SK-N-SH treated with all-trans-retinoic acid at 6 μM for 48 hours (cell line): ENCODE results near the gene LPIN1.
A peak's percentile ranks its signal among the peaks of the same experiment; 100 is the strongest.
"Not testable (repeated sequence)": the region's sequence is repeated elsewhere in the genome, so short reads cannot be mapped to it uniquely, and the experiment has no call there.

Experiments
- ATAC-seq: fragments of 200-7000 bp; cut with Tn5 transposase; 3 replicates; pipeline ENCODE4 v1.9.1; 2020; ENCODE audit warnings: mild to moderate bottlenecking, moderate library complexity
- ARNTL ChIP-seq: fragments of 450-650 bp; formaldehyde crosslinking; IDR thresholded peaks from 2 replicates; pipeline ENCODE4 v1.5.0; 2020; ENCODE audit warnings: low read depth, mild to moderate bottlenecking, moderate library complexity, borderline replicate concordance
- CSDC2 ChIP-seq: fragments of 250-450 bp; sonication (Bioruptor Pico); IDR thresholded peaks from 2 replicates; pipeline ENCODE4 v1.5.0; 2020; ENCODE audit warnings: mild to moderate bottlenecking, moderate library complexity
- CSRNP3 ChIP-seq: fragments of 250-450 bp; sonication (Bioruptor Pico); IDR thresholded peaks from 2 replicates; pipeline ENCODE4 v1.5.1; 2021; ENCODE audit warnings: mild to moderate bottlenecking, moderate library complexity
- ESRRG ChIP-seq: fragments of 250-450 bp; sonication (Bioruptor Pico); IDR thresholded peaks from 2 replicates; pipeline ENCODE4 v1.6.1; 2021; ENCODE audit warnings: mild to moderate bottlenecking
- GLIS3 ChIP-seq: fragments of 250-450 bp; sonication (Bioruptor Pico); IDR thresholded peaks from 2 replicates; pipeline ENCODE4 v1.5.0; 2020; ENCODE audit warnings: mild to moderate bottlenecking, moderate library complexity
- ISL1 ChIP-seq: fragments of 250-450 bp; sonication (Bioruptor Pico); IDR thresholded peaks from 2 replicates; pipeline ENCODE4 v2.1.2; 2022; ENCODE audit warnings: mild to moderate bottlenecking, moderate library complexity
- OSR1 ChIP-seq: fragments of 250-450 bp; sonication (Bioruptor Pico); IDR thresholded peaks from 2 replicates; pipeline ENCODE4 v1.8.0; 2022; ENCODE audit warnings: moderate library complexity, mild to moderate bottlenecking, inconsistent platforms
- PPARA ChIP-seq: fragments of 250-450 bp; sonication (Bioruptor Pico); IDR thresholded peaks from 2 replicates; pipeline ENCODE4 v1.5.0; 2020; ENCODE audit warnings: mild to moderate bottlenecking, borderline replicate concordance
- RARB ChIP-seq: fragments of 250-450 bp; sonication (Bioruptor Pico); IDR thresholded peaks from 2 replicates; pipeline ENCODE4 v1.8.0; 2021; ENCODE audit warnings: mild to moderate bottlenecking, moderate library complexity
- SNAI2 ChIP-seq: fragments of 250-450 bp; sonication (Bioruptor Pico); IDR thresholded peaks from 2 replicates; pipeline ENCODE4 v1.5.0; 2020; ENCODE audit warnings: mild to moderate bottlenecking, moderate library complexity
- TCF4 ChIP-seq: fragments of 250-450 bp; sonication (Bioruptor Pico); IDR thresholded peaks from 2 replicates; pipeline ENCODE4 v1.8.0; 2021; ENCODE audit warnings: mild to moderate bottlenecking, moderate library complexity, borderline replicate concordance
- TOX ChIP-seq: fragments of 250-450 bp; sonication (Bioruptor Pico); IDR thresholded peaks from 2 replicates; pipeline ENCODE4 v1.8.0; 2021; ENCODE audit warnings: mild to moderate bottlenecking, moderate library complexity, borderline replicate concordance
- ZC3H10 ChIP-seq: fragments of 250-450 bp; sonication (Bioruptor Pico); IDR thresholded peaks from 2 replicates; pipeline ENCODE4 v1.5.1; 2021; ENCODE audit warnings: mild to moderate bottlenecking, moderate library complexity
- ZFP30 ChIP-seq: fragments of 450-650 bp; formaldehyde crosslinking; IDR thresholded peaks from 2 replicates; pipeline ENCODE4 v1.5.0; 2022; ENCODE audit warnings: mild to moderate bottlenecking, moderate library complexity
- ZNF565 ChIP-seq: fragments of 450-650 bp; formaldehyde crosslinking; conservative IDR thresholded peaks from 2 replicates; pipeline ENCODE4 v1.5.0; 2020; ENCODE audit warnings: low read depth, mild to moderate bottlenecking, moderate library complexity
- ZNF70 ChIP-seq: fragments of 450-650 bp; formaldehyde crosslinking; IDR thresholded peaks from 2 replicates; pipeline ENCODE4 v1.5.0; 2020; ENCODE audit warnings: mild to moderate bottlenecking, moderate library complexity
- ZNF8 ChIP-seq: fragments of 450-650 bp; formaldehyde crosslinking; IDR thresholded peaks from 2 replicates; pipeline ENCODE4 v1.5.0; 2020; ENCODE audit warnings: mild to moderate bottlenecking, moderate library complexity
- TF ChIP-seq, protein P1 (sequence below): fragments of 250-450 bp; sonication (Bioruptor Pico); IDR thresholded peaks from 2 replicates; pipeline ENCODE4 v1.5.0; 2020; ENCODE audit warnings: mild to moderate bottlenecking, moderate library complexity
- TF ChIP-seq, protein P2 (sequence below): fragments of 250-450 bp; sonication (Bioruptor Pico); IDR thresholded peaks from 2 replicates; pipeline ENCODE4 v1.5.1; 2020; ENCODE audit warnings: low read depth, mild to moderate bottlenecking, moderate library complexity
- TF ChIP-seq, protein P3 (sequence below): fragments of 250-450 bp; sonication (Bioruptor Pico); IDR thresholded peaks from 2 replicates; pipeline ENCODE4 v1.8.0; 2020; ENCODE audit warnings: mild to moderate bottlenecking, moderate library complexity, borderline replicate concordance

Gene LPIN1

DNA sequence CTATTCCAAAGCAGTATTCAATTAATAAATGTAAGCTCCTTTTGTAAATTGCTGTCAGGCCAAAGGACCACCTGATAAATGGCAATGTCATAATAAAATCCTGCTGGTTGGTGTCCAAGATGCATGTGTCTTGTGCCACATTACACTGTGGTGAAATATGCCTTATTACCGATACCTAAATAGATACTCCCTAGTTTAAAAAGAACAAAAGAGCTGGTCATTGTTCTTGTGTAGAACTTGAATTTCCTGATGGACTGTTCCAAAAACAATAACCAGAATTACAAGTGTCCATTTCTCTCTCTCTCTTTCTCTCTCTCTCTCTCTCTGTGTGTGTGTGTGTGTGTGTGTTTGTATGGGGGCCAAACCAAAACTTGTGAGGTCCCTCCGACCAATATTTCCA, 13.8 kb upstream of the LPIN1 start:
- ATAC-seq: no peak

DNA sequence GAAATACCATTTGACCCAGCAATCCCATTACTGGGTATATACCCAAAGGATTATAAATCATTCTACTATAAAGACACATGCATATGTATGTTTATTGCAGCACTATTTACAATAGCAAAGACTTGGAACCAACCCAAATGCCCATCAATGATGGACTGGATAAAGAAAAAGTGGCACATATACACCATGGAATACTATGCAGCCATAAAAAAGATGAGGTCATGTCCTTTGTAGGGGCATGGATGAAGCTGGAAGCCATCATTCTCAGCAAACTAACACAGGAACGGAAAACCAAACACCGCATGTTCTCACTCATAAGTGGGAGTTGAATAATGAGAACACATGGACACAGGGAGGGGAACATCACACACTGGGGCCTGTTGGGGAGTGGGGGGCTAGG, 8.6 kb upstream of the LPIN1 start:
- ATAC-seq: not testable (repeated sequence)

More for the DNA sequence above, 13.8 kb upstream of the LPIN1 start:
- TF ChIP-seq, protein P1, sequence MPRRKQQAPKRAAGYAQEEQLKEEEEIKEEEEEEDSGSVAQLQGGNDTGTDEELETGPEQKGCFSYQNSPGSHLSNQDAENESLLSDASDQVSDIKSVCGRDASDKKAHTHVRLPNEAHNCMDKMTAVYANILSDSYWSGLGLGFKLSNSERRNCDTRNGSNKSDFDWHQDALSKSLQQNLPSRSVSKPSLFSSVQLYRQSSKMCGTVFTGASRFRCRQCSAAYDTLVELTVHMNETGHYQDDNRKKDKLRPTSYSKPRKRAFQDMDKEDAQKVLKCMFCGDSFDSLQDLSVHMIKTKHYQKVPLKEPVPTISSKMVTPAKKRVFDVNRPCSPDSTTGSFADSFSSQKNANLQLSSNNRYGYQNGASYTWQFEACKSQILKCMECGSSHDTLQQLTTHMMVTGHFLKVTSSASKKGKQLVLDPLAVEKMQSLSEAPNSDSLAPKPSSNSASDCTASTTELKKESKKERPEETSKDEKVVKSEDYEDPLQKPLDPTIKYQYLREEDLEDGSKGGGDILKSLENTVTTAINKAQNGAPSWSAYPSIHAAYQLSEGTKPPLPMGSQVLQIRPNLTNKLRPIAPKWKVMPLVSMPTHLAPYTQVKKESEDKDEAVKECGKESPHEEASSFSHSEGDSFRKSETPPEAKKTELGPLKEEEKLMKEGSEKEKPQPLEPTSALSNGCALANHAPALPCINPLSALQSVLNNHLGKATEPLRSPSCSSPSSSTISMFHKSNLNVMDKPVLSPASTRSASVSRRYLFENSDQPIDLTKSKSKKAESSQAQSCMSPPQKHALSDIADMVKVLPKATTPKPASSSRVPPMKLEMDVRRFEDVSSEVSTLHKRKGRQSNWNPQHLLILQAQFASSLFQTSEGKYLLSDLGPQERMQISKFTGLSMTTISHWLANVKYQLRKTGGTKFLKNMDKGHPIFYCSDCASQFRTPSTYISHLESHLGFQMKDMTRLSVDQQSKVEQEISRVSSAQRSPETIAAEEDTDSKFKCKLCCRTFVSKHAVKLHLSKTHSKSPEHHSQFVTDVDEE: no peak
- no peak for TF ChIP-seq ESRRG (CRISPR knock-in tag)
- TF ChIP-seq ZFP30 (CRISPR knock-in tag): no peak
- no peak for TF ChIP-seq PPARA (CRISPR knock-in tag)
- TF ChIP-seq ZNF70 (CRISPR knock-in tag): no peak
- no peak for TF ChIP-seq ZNF8 (CRISPR knock-in tag)
- TF ChIP-seq TOX (CRISPR knock-in tag): no peak
- TF ChIP-seq CSRNP3 (CRISPR knock-in tag): no peak
- TF ChIP-seq ARNTL (CRISPR knock-in tag): no peak
- no peak for TF ChIP-seq ISL1 (CRISPR knock-in tag)
- no peak for TF ChIP-seq GLIS3 (CRISPR knock-in tag)
- TF ChIP-seq ZC3H10 (CRISPR knock-in tag): no peak
- TF ChIP-seq TCF4: no peak
- TF ChIP-seq, protein P2, sequence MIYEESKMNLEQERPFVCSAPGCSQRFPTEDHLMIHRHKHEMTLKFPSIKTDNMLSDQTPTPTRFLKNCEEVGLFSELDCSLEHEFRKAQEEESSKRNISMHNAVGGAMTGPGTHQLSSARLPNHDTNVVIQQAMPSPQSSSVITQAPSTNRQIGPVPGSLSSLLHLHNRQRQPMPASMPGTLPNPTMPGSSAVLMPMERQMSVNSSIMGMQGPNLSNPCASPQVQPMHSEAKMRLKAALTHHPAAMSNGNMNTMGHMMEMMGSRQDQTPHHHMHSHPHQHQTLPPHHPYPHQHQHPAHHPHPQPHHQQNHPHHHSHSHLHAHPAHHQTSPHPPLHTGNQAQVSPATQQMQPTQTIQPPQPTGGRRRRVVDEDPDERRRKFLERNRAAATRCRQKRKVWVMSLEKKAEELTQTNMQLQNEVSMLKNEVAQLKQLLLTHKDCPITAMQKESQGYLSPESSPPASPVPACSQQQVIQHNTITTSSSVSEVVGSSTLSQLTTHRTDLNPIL: no peak
- TF ChIP-seq OSR1 (CRISPR knock-in tag): no peak

DNA sequence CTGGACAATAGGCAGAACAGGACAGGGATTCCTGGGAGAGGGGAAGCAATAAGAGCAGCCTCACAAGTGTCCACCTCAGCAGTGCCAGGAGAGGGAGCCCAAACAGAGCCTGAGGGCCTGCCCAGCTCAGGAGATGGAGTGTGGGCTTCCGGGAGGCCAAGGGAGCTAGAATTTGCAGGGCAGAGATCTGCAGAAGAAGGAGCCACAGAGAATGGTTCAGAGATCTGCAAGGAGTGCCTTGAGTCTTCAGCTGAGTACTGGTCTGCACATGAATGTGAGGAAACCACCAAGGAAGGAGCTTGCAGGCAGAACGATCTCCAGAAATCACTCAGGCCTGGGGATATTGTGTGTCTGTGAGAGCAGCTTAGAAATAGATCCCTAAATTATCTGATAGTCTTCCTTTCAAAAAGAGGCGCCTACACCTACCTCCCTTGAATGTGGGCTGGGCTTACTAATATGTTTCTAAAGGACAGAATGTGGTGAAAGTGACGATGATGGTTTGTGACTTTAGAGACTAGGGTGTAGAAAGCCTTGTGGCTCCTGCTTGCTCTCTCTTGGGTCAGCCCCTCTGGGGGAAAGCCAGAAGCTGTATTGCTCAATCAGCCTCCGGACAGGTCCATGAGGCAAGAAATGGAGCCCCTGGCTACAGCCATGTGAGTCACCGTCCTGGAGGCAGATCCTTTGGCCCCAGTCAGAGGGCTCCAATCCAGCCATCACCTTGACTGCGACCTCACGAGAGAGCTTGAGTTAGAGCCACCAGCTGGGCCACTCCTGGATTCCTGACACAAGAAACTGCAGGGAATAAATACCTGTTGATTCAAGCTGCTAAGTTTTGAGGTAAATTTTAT, 7.6 kb upstream of the LPIN1 start:
- 0 out of 2 replicates have a peak, but pooled peaks have one; percentile 20 for TF ChIP-seq GLIS3 (CRISPR knock-in tag)
- TF ChIP-seq, protein P3, sequence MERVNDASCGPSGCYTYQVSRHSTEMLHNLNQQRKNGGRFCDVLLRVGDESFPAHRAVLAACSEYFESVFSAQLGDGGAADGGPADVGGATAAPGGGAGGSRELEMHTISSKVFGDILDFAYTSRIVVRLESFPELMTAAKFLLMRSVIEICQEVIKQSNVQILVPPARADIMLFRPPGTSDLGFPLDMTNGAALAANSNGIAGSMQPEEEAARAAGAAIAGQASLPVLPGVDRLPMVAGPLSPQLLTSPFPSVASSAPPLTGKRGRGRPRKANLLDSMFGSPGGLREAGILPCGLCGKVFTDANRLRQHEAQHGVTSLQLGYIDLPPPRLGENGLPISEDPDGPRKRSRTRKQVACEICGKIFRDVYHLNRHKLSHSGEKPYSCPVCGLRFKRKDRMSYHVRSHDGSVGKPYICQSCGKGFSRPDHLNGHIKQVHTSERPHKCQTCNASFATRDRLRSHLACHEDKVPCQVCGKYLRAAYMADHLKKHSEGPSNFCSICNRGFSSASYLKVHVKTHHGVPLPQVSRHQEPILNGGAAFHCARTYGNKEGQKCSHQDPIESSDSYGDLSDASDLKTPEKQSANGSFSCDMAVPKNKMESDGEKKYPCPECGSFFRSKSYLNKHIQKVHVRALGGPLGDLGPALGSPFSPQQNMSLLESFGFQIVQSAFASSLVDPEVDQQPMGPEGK (CRISPR knock-in tag): no peak
- peak; percentile 99 for ATAC-seq

DNA sequence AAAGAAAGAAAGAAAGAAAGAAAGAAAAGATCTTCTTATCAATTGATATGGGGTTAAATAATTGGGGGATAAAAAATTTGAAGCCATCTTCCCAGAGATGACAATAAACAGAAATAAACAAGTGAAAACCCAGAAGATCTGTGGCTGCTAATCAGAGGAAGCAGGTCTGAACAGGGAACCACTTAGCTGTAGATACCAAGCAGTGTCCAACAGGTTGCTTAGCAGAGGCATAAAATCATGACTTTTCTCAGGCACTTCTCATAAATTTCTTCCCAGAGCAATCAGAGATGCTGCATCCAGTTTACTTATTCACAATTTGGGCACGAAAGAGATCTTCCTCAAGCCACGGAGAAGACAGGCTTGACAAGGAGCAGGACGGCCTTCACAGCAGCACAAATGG, 5.7 kb upstream of the LPIN1 start:
- ATAC-seq: no peak
- no peak for TF ChIP-seq CSRNP3 (CRISPR knock-in tag)
- TF ChIP-seq SNAI2 (CRISPR knock-in tag): no peak
- TF ChIP-seq ZFP30 (CRISPR knock-in tag): no peak
- no peak for TF ChIP-seq TOX (CRISPR knock-in tag)
- TF ChIP-seq ZC3H10 (CRISPR knock-in tag): no peak
- TF ChIP-seq ZNF70 (CRISPR knock-in tag): no peak
- TF ChIP-seq ARNTL (CRISPR knock-in tag): no peak
- TF ChIP-seq, protein P1: no peak
- no peak for TF ChIP-seq ISL1 (CRISPR knock-in tag)
- TF ChIP-seq RARB: no peak
- TF ChIP-seq GLIS3 (CRISPR knock-in tag): no peak
- no peak for TF ChIP-seq CSDC2
- TF ChIP-seq, protein P3 (CRISPR knock-in tag): no peak
- no peak for TF ChIP-seq ZNF565 (CRISPR knock-in tag)
